ENCODE measurements around the gene GANC. TPM values are rescaled to one million over a fixed set of nuclear protein-coding genes. Genes with fewer than 3 reads are reported as not detected.

The GANC gene
- polyA plus RNA-seq, 3 donors: 14.5 to 24.4 (median 21.1) TPM

GRCh38 chr15:42286445-42287029 is 13.5 kb downstream of the GANC start:
- no peaks in the 10 kb centered on the region for H3K27me3 Mint-ChIP-seq (ENCODE audit: low read depth in 3 of 3)
- H3K4me3 ChIP-seq (replicated peaks in 1 of 3; ENCODE audit: low read depth in 2 of 3, low read length in 3 of 3): no peak overlapping the region
- peaks cover 9% of the 10 kb centered on the region for H3K79me2 ChIP-seq (ENCODE audit: insufficient read depth, low read length)
- no peak for DNase-seq
- H4K20me1 ChIP-seq (ENCODE audit: insufficient read depth, low read length): no peaks in the 10 kb centered on the region
- no peaks in the 10 kb centered on the region for H3K9me3 ChIP-seq (replicated peaks in 1 of 2; ENCODE audit: control insufficient read depth in 1 of 2, insufficient read depth in 1 of 2, low read length in 2 of 2)
- intact Hi-C loops (cut with micrococcal nuclease): no loop called here
- H3K36me3 Mint-ChIP-seq: peaks cover 66 to 72% of the 10 kb centered on the region in 2 donors
- peaks cover 22% of the 10 kb centered on the region for H3K4me1 Mint-ChIP-seq
- H3K27ac Mint-ChIP-seq: peak overlapping the region in 4 of 7 donors; percentile 8 to 83 (median 41)
- no peak overlapping the region for H2AFZ ChIP-seq (ENCODE audit: insufficient read depth, low read depth, low read length, poor library complexity, severe bottlenecking)
- peaks cover 69 to 85% of the 10 kb centered on the region in 2 donors for H3K36me3 ChIP-seq (replicated peaks in 1 of 2; ENCODE audit: control insufficient read depth in 1 of 2, insufficient read depth in 2 of 2, low read length in 2 of 2)
- H3K4me2 ChIP-seq (replicated peaks; ENCODE audit: extremely low read depth, low read length, poor library complexity, severe bottlenecking): no peak overlapping the region
- H3K27me3 ChIP-seq (ENCODE audit: control insufficient read depth in 2 of 2, insufficient read depth in 2 of 2, low read length in 2 of 2): no peaks in the 10 kb centered on the region
- H3K9me3 Mint-ChIP-seq: peaks cover 0 to 2% (median 0%) of the 10 kb centered on the region in 7 donors
- 17% methylated on average over 2 of the region's 4 CpGs for WGBS (ENCODE audit: insufficient coverage)
- TF ChIP-seq, protein P1, sequence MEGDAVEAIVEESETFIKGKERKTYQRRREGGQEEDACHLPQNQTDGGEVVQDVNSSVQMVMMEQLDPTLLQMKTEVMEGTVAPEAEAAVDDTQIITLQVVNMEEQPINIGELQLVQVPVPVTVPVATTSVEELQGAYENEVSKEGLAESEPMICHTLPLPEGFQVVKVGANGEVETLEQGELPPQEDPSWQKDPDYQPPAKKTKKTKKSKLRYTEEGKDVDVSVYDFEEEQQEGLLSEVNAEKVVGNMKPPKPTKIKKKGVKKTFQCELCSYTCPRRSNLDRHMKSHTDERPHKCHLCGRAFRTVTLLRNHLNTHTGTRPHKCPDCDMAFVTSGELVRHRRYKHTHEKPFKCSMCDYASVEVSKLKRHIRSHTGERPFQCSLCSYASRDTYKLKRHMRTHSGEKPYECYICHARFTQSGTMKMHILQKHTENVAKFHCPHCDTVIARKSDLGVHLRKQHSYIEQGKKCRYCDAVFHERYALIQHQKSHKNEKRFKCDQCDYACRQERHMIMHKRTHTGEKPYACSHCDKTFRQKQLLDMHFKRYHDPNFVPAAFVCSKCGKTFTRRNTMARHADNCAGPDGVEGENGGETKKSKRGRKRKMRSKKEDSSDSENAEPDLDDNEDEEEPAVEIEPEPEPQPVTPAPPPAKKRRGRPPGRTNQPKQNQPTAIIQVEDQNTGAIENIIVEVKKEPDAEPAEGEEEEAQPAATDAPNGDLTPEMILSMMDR (IDR thresholded peaks at IDR 0.05): no peak
- peaks cover 12 to 20% of the 10 kb centered on the region in 2 donors for H3K4me1 ChIP-seq (ENCODE audit: control insufficient read depth in 1 of 2, insufficient read depth in 2 of 2, low read length in 2 of 2)
- H3K9ac ChIP-seq (ENCODE audit: insufficient read depth, low read length, poor library complexity, severe bottlenecking): no peak overlapping the region
- peak overlapping the region in 1 of 2 donors; percentile 69 for H3K27ac ChIP-seq (ENCODE audit: low read depth in 1 of 2, low read length in 2 of 2)
- H3K4me3 Mint-ChIP-seq: no peak overlapping the region

- peaks cover 74 to 85% of the 10 kb centered on the region in 2 donors for H3K36me3 ChIP-seq (replicated peaks in 1 of 2; ENCODE audit: control insufficient read depth in 1 of 2, insufficient read depth in 2 of 2, low read length in 2 of 2)
- WGBS (ENCODE audit: insufficient coverage): no CpG with 5 or more reads among the region's 4 CpGs
- no peak for DNase-seq
These were observed 14.9 kb downstream of the GANC start for GRCh38 chr15:42287931-42288330.

More at GRCh38 chr15:42287931-42288330, 14.9 kb downstream of the GANC start:
- Histone ChIP-seq H3K79me2 (ENCODE audit: insufficient read depth, low read length) (peaks cover 4% of the 10 kb centered on the region), H3K9ac (ENCODE audit: insufficient read depth, low read length, poor library complexity, severe bottlenecking) (no peak overlapping the region), H3K4me3 (replicated peaks in 1 of 3; ENCODE audit: low read depth in 2 of 3, low read length in 3 of 3) (no peak overlapping the region), H2AFZ (ENCODE audit: insufficient read depth, low read depth, low read length, poor library complexity, severe bottlenecking) (no peak overlapping the region), H3K9me3 (replicated peaks in 1 of 2; ENCODE audit: control insufficient read depth in 1 of 2, insufficient read depth in 1 of 2, low read length in 2 of 2) (no peaks in the 10 kb centered on the region), H3K4me1 (ENCODE audit: control insufficient read depth in 1 of 2, insufficient read depth in 2 of 2, low read length in 2 of 2) (peaks cover 12 to 20% of the 10 kb centered on the region in 2 donors), H3K27me3 (ENCODE audit: control insufficient read depth in 2 of 2, insufficient read depth in 2 of 2, low read length in 2 of 2) (no peaks in the 10 kb centered on the region), H3K4me2 (replicated peaks; ENCODE audit: extremely low read depth, low read length, poor library complexity, severe bottlenecking) (no peak overlapping the region), H4K20me1 (ENCODE audit: insufficient read depth, low read length) (no peaks in the 10 kb centered on the region), H3K27ac (ENCODE audit: low read depth in 1 of 2, low read length in 2 of 2) (no peak overlapping the region)
- Mint-ChIP-seq H3K27me3 (ENCODE audit: low read depth in 3 of 3) (no peaks in the 10 kb centered on the region), H3K9me3 (peaks cover 0 to 2% (median 0%) of the 10 kb centered on the region in 7 donors), H3K4me3 (no peak overlapping the region), H3K36me3 (peaks cover 70 to 72% of the 10 kb centered on the region in 2 donors), H3K4me1 (peaks cover 22% of the 10 kb centered on the region), H3K27ac (peak overlapping the region in 1 of 7 donors; percentile 47)
- TF ChIP-seq, protein P1 (IDR thresholded peaks at IDR 0.05): no peak
- intact Hi-C loops (cut with micrococcal nuclease): no loop called here

All from CD14-positive monocyte (primary cell).